IPS-18a (cell line): Measurements from ENCODE around the gene GPR137B.

Experiments
- H3K27ac ChIP-seq: one replicate; pipeline ENCODE4 v1.5.1; 2013; ENCODE audit warnings: low read length
- H3K27me3 ChIP-seq: one replicate; pipeline ENCODE4 v1.6.1; 2013; ENCODE audit warnings: mild to moderate bottlenecking, low read length; ENCODE audit not compliant: control insufficient read depth, insufficient read depth
- H3K36me3 ChIP-seq: one replicate; pipeline ENCODE4 v1.6.1; 2013; ENCODE audit warnings: low read depth, low read length; ENCODE audit not compliant: control insufficient read depth
- H3K4me1 ChIP-seq: one replicate; pipeline ENCODE4 v1.6.1; 2013; ENCODE audit warnings: low read depth, low read length; ENCODE audit not compliant: control insufficient read depth
- H3K4me3 ChIP-seq: one replicate; pipeline ENCODE4 v1.5.1; 2013; ENCODE audit warnings: low read length
- H3K9ac ChIP-seq: one replicate; pipeline ENCODE4 v1.6.1; 2013; ENCODE audit warnings: mild to moderate bottlenecking, low read length, moderate library complexity
- H3K9me3 ChIP-seq: one replicate; pipeline ENCODE4 v1.6.1; 2013; ENCODE audit warnings: low read depth, low read length; ENCODE audit not compliant: control insufficient read depth

Gene GPR137B

DNA sequence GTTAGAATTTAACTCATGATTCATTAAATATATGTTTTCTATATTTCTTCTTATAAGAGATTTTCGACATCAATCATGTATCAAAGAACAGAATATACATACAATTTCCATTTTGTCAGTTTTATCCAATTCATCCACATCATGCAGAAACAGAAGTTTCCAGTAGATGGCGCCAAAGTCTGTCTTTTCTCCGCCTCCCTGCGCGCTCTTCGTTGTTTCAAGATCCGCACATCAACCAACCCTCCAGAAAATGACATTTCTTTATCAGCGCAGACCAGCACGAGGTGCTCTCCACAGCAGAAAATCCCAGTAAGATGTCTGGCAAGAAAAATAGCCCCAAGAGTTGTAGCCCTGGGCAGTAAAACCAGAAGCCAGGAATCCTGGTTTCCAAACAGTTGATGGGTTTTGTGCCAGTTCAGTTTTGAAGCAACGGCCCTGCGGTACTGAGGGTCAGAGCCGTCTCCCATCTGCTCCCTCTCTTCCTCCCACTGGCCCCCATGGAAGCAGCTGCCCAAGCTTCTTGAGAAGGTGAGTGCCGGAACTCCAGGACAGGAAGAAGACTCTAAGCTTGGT lies 38.6 kb upstream of the GPR137B start:
- peaks cover 4% of the 10 kb centered on the region for H3K4me1 ChIP-seq
- H3K9ac ChIP-seq, result no peak overlapping the region
- H3K4me3 ChIP-seq, result peak overlapping the region; percentile 25
- no peaks in the 10 kb centered on the region for H3K36me3 ChIP-seq
- no peaks in the 10 kb centered on the region for H3K9me3 ChIP-seq
- peaks cover 5% of the 10 kb centered on the region for H3K27me3 ChIP-seq
- H3K27ac ChIP-seq, result no peak overlapping the region

DNA sequence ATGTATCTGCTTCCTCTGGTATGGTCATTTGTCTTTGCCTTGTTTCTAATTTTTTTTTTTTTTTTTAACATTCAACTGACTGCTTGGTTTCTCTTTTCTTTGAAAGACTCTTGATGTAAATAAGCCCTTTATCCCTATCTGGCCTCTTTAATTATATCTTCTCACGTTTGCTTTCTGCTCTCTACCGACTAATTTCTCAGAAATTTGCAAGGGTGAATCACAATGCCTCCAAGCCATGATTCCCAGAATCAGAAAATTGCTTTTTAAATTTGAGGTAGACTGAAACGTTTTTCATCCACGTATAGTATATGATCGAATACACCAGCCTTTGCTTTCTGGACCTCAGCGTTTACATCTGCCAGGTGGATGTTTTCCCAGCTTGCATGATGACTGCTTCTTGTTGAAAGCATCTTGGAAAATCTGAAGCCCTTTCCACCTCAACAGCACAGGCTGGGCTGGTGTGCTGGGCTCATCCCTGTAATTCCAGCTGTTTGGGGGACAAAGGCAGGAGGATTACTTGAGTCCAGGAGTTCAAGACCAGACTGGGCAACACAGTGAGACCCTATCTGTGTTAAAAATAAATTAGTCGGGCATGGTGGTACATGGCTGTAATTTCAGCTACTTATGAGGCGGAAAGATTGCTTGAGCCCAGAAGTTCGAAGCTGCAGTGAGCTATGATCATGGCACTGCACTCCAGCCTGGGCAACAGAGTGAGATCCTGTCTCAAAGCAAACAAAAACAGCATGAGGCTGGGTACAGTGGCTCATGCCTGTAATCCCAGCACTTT lies 35.0 kb upstream of the GPR137B start:
- H3K9ac ChIP-seq, result no peak overlapping the region
- H3K27ac ChIP-seq, result no peak overlapping the region
- no peak overlapping the region for H3K4me3 ChIP-seq
- H3K4me1 ChIP-seq, result peaks cover 4% of the 10 kb centered on the region
- no peaks in the 10 kb centered on the region for H3K9me3 ChIP-seq
- H3K36me3 ChIP-seq, result no peaks in the 10 kb centered on the region
- peaks cover 5% of the 10 kb centered on the region for H3K27me3 ChIP-seq

GRCh38 chr1:236108027-236108648 lies 34.2 kb upstream of the GPR137B start:
- Histone ChIP-seq H3K4me1 (peaks cover 3% of the 10 kb centered on the region), H3K4me3 (no peak overlapping the region), H3K36me3 (no peaks in the 10 kb centered on the region), H3K27me3 (peaks cover 5% of the 10 kb centered on the region), H3K27ac (no peak overlapping the region), H3K9me3 (no peaks in the 10 kb centered on the region), H3K9ac (no peak overlapping the region)

GRCh38 chr1:236110137-236110536 lies 32.2 kb upstream of the GPR137B start:
- Histone ChIP-seq H3K27me3 (no peaks in the 10 kb centered on the region), H3K36me3 (no peaks in the 10 kb centered on the region), H3K9me3 (no peaks in the 10 kb centered on the region), H3K9ac (no peak overlapping the region), H3K27ac (no peak overlapping the region), H3K4me1 (no peaks in the 10 kb centered on the region), H3K4me3 (no peak overlapping the region)

- H3K9ac ChIP-seq, result no peak overlapping the region
- H3K4me3 ChIP-seq, result no peak overlapping the region
- H3K27me3 ChIP-seq, result no peaks in the 10 kb centered on the region
- H3K9me3 ChIP-seq, result no peaks in the 10 kb centered on the region
- no peaks in the 10 kb centered on the region for H3K36me3 ChIP-seq
- H3K27ac ChIP-seq, result no peak overlapping the region
- H3K4me1 ChIP-seq, result no peaks in the 10 kb centered on the region
These were observed 30.6 kb upstream of the GPR137B start for GRCh38 chr1:236111527-236112331.

GRCh38 chr1:236112332-236112627 lies 30.1 kb upstream of the GPR137B start:
- H3K4me3 ChIP-seq, result no peak overlapping the region
- H3K9me3 ChIP-seq, result no peaks in the 10 kb centered on the region
- H3K4me1 ChIP-seq, result no peaks in the 10 kb centered on the region
- H3K27me3 ChIP-seq, result no peaks in the 10 kb centered on the region
- H3K36me3 ChIP-seq, result no peaks in the 10 kb centered on the region
- H3K27ac ChIP-seq, result no peak overlapping the region
- H3K9ac ChIP-seq, result no peak overlapping the region

GRCh38 chr1:236113324-236114032 lies 28.9 kb upstream of the GPR137B start:
- no peak overlapping the region for H3K4me3 ChIP-seq
- H3K9ac ChIP-seq, result no peak overlapping the region
- no peak overlapping the region for H3K27ac ChIP-seq
- H3K27me3 ChIP-seq, result no peaks in the 10 kb centered on the region
- no peaks in the 10 kb centered on the region for H3K4me1 ChIP-seq
- H3K9me3 ChIP-seq, result no peaks in the 10 kb centered on the region
- no peaks in the 10 kb centered on the region for H3K36me3 ChIP-seq

DNA sequence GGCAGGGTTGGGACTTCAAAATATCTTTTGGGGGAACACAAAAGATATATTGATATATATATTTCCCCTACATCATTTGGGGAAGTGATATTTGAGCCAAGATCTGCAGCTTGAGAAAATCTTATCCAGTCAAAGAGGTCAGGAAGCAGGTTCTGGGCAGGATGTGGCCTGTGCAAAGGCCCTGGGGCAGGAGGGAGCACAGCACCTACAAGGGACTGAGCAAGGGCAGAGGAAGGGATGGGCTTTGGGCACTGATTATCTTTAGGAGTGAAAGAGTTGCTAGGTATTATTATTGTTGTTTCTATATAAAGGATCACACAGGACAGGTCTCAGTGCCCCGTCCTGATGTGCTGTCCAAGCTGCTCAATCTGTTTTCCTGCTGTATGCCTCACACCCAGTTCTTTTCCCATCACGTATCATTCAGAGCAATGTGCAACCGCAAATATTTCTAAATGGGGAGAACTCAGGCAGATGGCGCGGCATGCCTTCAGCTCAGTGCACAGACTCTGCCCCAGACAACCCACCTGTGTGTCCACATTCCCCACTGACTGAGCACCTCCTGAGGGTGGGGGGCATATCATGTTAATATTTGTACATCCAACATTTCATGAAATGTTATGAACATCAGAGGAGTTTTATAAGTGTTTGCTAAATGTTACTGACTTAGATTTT lies 28.1 kb upstream of the GPR137B start:
- no peaks in the 10 kb centered on the region for H3K9me3 ChIP-seq
- no peak overlapping the region for H3K9ac ChIP-seq

DNA sequence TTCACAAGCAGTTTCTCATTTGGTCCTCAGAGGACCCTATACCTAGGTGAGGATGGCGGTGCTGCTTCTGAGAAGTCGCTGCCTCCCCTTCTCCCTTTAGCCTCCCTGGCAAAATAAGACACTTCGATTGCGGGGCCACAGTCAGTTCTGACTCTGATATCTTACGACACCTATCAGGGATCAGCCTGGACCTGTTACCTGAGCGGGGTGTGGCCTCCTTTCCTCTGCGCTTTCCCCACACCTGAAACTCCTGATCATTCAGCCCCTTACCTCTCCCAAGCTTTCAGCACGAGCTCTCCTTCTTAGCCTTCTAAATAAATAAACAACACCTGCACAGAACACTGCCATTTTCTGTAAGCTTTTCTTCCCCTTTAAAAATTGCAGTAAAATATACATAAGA lies 24.6 kb upstream of the GPR137B start:
- Histone ChIP-seq H3K4me3 (no peak overlapping the region), H3K27me3 (no peaks in the 10 kb centered on the region), H3K9me3 (no peaks in the 10 kb centered on the region), H3K9ac (no peak overlapping the region), H3K36me3 (no peaks in the 10 kb centered on the region), H3K27ac (no peak overlapping the region), H3K4me1 (no peaks in the 10 kb centered on the region)

More for the DNA sequence above, 28.1 kb upstream of the GPR137B start:
- Histone ChIP-seq H3K4me3 (no peak overlapping the region), H3K4me1 (no peaks in the 10 kb centered on the region), H3K27me3 (no peaks in the 10 kb centered on the region), H3K36me3 (no peaks in the 10 kb centered on the region), H3K27ac (no peak overlapping the region)

DNA sequence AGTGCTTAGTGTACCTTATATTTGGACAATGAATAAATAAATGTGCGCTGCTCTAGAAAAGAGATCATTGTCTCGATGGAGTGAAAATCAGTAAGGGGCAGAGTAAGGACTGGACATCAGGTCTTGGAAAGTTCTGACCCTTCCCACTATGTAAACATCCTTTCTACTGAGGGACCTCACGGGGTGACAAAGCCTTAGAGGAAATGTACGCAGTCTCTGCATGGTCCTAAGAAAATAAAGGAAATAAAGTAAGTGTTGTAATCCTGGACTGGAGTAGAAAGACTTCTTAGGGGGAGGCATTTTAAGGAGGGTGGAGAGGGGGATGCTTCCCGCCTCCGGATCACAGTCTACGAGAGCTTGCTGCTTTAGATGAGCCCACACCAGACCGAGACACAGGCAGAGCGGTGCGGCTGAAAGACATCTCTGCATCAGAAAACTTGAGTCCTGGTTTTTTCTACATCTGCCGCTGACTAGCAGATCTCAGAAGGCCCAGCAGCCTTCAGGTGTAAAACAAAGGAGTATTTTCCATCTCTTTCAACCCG lies 22.3 kb upstream of the GPR137B start:
- Histone ChIP-seq H3K27ac (no peak overlapping the region), H3K9ac (no peak overlapping the region), H3K9me3 (no peaks in the 10 kb centered on the region), H3K36me3 (no peaks in the 10 kb centered on the region), H3K4me1 (no peaks in the 10 kb centered on the region), H3K4me3 (no peak overlapping the region), H3K27me3 (no peaks in the 10 kb centered on the region)
